ENCODE results near the gene MAML2.

The MAML2 gene

GRCh38 chr11:96113193-96113681, 229.8 kb downstream of the MAML2 start:
- H3K4me3 ChIP-seq (ENCODE audit: low read length) = no peak overlapping the region
- no peak for TF ChIP-seq ZNF274 (IDR thresholded peaks at IDR 0.05; ENCODE audit: low read depth, low read length)

- H3K4me3 ChIP-seq (ENCODE audit: low read length) = no peak overlapping the region
- no peak for TF ChIP-seq ZNF274 (IDR thresholded peaks at IDR 0.05; ENCODE audit: low read depth, low read length)
Measured at GRCh38 chr11:96112192-96113128, 230.5 kb downstream of the MAML2 start.

DNA sequence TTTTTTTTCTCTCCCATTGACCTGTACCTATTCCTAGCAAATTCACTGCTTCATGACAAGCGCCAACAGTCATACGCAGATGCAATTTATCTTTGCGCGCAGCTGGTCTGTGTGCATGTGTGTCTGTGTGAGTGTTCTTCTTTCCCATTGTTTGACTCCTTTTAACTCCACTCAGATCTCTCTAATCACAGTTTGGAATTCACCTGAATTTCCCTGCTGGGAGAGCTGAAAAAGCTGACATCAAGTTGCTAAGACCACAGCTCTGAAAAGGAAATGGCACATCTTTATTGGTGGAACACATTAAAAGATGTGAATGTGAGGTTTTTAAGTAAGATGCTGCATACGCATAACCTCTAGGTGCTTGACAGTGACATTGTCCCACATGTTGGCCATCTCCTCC, 231.7 kb downstream of the MAML2 start:
- no peak overlapping the region for H3K4me3 ChIP-seq (ENCODE audit: low read length)
- no peak for TF ChIP-seq ZNF274 (IDR thresholded peaks at IDR 0.05; ENCODE audit: low read depth, low read length)

GRCh38 chr11:96110302-96110701, 232.7 kb downstream of the MAML2 start:
- TF ChIP-seq ZNF274 (IDR thresholded peaks at IDR 0.05; ENCODE audit: low read depth, low read length) = no peak
- H3K4me3 ChIP-seq (ENCODE audit: low read length) = no peak overlapping the region

GRCh38 chr11:96109331-96110030, 233.5 kb downstream of the MAML2 start:
- H3K4me3 ChIP-seq (ENCODE audit: low read length) = no peak overlapping the region

GRCh38 chr11:96107143-96107824, 235.7 kb downstream of the MAML2 start:
- no peak overlapping the region for H3K4me3 ChIP-seq (ENCODE audit: low read length)
- TF ChIP-seq ZNF274 (IDR thresholded peaks at IDR 0.05; ENCODE audit: low read depth, low read length) = no peak

More at GRCh38 chr11:96109331-96110030, 233.5 kb downstream of the MAML2 start:
- no peak for TF ChIP-seq ZNF274 (IDR thresholded peaks at IDR 0.05; ENCODE audit: low read depth, low read length)

GRCh38 chr11:96106645-96107044, 236.3 kb downstream of the MAML2 start:
- no peak for TF ChIP-seq ZNF274 (IDR thresholded peaks at IDR 0.05; ENCODE audit: low read depth, low read length)
- H3K4me3 ChIP-seq (ENCODE audit: low read length) = no peak overlapping the region

- no peak overlapping the region for H3K4me3 ChIP-seq (ENCODE audit: low read length)
- TF ChIP-seq ZNF274 (IDR thresholded peaks at IDR 0.05; ENCODE audit: low read depth, low read length) = no peak
Measured at GRCh38 chr11:96105944-96106343, 237.1 kb downstream of the MAML2 start.

DNA sequence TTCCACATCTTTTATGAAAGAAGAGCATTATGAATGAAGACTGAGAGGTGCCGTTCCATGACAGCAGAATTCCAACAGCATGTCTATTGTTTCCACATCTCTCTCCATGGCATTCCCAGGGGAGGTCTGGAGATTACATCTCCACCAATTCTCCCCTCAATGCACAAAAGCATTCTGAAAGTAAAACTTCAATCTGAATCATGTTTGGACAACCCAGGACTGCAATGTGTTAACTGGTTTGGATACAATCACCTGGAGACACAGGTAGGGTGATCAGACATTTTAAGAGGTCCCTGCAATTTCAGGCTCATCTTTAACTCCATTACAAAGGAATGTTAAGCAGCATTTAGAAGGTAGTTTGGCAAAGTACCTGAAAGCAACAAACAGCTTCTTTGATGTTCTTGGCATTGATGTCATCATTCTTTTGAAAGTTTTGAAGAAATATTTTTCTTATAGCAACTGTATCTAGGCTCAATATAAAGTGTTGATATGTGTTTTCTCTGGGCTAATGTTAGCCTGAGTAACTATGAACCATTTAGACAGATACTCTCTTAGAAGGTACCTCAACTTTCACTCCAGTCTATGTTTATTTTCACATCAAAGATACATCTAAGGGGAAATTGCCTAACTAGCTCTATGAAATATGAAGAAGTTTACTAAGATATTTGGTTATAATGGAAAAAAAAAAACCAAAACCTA, 237.6 kb downstream of the MAML2 start:
- no peak for TF ChIP-seq ZNF274 (IDR thresholded peaks at IDR 0.05; ENCODE audit: low read depth, low read length)
- H3K4me3 ChIP-seq (ENCODE audit: low read length) = no peak overlapping the region

DNA sequence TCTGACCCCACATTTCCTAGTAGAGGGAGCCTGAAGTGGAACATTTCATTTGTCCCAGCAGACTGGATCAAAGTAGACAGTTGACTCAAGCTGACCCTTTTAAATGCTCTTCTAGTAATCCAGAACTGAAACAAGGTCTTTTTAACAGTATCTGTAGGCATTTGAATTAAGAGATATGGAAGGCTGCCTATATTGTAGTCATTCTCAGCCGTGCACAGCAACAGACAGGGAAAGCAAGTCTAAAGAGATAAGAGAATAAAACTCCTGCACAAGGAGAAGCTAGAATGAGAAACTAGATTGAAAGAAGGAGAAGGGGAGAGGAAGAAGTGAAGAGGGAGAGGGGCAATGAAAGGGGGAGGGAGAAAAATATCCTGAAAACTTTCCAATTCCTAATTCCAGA, 238.5 kb downstream of the MAML2 start:
- no peak overlapping the region for H3K4me3 ChIP-seq (ENCODE audit: low read length)
- no peak for TF ChIP-seq ZNF274 (IDR thresholded peaks at IDR 0.05; ENCODE audit: low read depth, low read length)

- TF ChIP-seq ZNF274 (IDR thresholded peaks at IDR 0.05; ENCODE audit: low read depth, low read length) = no peak
- H3K4me3 ChIP-seq (ENCODE audit: low read length) = no peak overlapping the region
Measured at GRCh38 chr11:96103721-96104120, 239.3 kb downstream of the MAML2 start.

- no peak overlapping the region for H3K4me3 ChIP-seq (ENCODE audit: low read length)
- TF ChIP-seq ZNF274 (IDR thresholded peaks at IDR 0.05; ENCODE audit: low read depth, low read length) = no peak
Measured at GRCh38 chr11:96103102-96103501, 239.9 kb downstream of the MAML2 start.

GRCh38 chr11:96102664-96103078, 240.3 kb downstream of the MAML2 start:
- no peak for TF ChIP-seq ZNF274 (IDR thresholded peaks at IDR 0.05; ENCODE audit: low read depth, low read length)
- H3K4me3 ChIP-seq (ENCODE audit: low read length) = no peak overlapping the region

DNA sequence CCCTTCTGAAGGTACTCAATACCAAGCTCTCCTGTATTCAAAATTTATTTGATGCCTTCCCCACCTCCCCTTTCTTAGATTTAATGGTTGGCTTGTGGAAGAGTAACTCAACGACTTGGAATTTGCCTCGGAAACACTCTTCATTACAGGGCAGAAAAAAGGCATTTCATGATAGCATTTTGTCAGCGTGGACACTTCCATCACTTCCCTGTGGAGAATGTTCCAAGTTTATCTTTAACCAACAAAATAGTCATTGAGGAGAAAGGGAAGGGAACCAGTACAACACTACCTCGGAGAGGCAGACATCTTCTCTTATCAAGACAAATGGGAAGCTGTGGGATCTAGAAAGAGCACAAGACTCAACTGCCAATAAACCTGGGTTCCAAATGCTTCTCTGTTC, 241.8 kb downstream of the MAML2 start:
- no peak overlapping the region for H3K4me3 ChIP-seq (ENCODE audit: low read length)
- TF ChIP-seq ZNF274 (IDR thresholded peaks at IDR 0.05; ENCODE audit: low read depth, low read length) = no peak

Data from GM08714 (cell line).